ENCODE data around the gene UPP2. TPM values are rescaled to one million over a fixed set of nuclear protein-coding genes. Genes with fewer than 3 reads are reported as not detected.

Gene UPP2
- total RNA-seq, 4 donors from 2014 or later: 0.28 TPM; not detected in 3

- Histone ChIP-seq H3K9me3 (no peaks in the 10 kb centered on the region), H3K4me1 (no peaks in the 10 kb centered on the region), H3K36me3 (no peaks in the 10 kb centered on the region), H3K27ac (no peak overlapping the region), H3K27me3 (no peaks in the 10 kb centered on the region), H3K4me3 (no peak overlapping the region)
- intact Hi-C loops (cut with DNase I; ENCODE audit: low total_unique reads): no loop called here
- DNase-seq: no peak
- TF ChIP-seq, protein P1, sequence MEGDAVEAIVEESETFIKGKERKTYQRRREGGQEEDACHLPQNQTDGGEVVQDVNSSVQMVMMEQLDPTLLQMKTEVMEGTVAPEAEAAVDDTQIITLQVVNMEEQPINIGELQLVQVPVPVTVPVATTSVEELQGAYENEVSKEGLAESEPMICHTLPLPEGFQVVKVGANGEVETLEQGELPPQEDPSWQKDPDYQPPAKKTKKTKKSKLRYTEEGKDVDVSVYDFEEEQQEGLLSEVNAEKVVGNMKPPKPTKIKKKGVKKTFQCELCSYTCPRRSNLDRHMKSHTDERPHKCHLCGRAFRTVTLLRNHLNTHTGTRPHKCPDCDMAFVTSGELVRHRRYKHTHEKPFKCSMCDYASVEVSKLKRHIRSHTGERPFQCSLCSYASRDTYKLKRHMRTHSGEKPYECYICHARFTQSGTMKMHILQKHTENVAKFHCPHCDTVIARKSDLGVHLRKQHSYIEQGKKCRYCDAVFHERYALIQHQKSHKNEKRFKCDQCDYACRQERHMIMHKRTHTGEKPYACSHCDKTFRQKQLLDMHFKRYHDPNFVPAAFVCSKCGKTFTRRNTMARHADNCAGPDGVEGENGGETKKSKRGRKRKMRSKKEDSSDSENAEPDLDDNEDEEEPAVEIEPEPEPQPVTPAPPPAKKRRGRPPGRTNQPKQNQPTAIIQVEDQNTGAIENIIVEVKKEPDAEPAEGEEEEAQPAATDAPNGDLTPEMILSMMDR (IDR thresholded peaks at IDR 0.05): no peak
- no peak for TF ChIP-seq POLR2A (IDR thresholded peaks at IDR 0.05)
These were observed 32.4 kb downstream of the UPP2 start for GRCh38 chr2:158134055-158134454.

DNA sequence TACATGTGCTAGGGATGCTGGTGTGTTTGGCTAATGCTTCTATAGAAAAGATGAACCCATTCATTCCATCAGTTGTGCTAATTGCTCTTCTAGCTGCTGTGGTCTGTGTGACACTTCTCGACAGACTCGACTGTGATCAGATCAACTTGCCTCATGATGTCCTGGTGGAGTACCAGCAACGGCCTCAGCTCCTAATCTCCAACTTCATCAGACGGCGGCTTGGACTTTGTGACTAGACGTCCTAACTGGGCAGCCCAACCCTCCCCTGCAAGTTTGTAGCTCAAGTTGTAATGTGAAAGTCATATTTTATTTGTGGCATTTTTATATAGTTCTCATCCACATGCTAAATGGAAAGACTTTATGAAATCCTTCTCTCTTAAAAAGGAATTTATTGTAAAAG is 33.0 kb downstream of the UPP2 start:
- no peak for DNase-seq
- intact Hi-C loops (cut with DNase I; ENCODE audit: low total_unique reads): no loop called here
- Histone ChIP-seq H3K36me3 (no peaks in the 10 kb centered on the region), H3K4me1 (no peaks in the 10 kb centered on the region), H3K4me3 (no peak overlapping the region), H3K27ac (no peak overlapping the region), H3K9me3 (no peaks in the 10 kb centered on the region), H3K27me3 (no peaks in the 10 kb centered on the region)
- no peak for TF ChIP-seq POLR2A (IDR thresholded peaks at IDR 0.05)
- TF ChIP-seq, protein P1 (IDR thresholded peaks at IDR 0.05): no peak

- no peak overlapping the region for H3K27ac ChIP-seq
- no peaks in the 10 kb centered on the region for H3K36me3 ChIP-seq
- TF ChIP-seq, protein P1 (IDR thresholded peaks at IDR 0.05): no peak
- no peak for TF ChIP-seq POLR2A (IDR thresholded peaks at IDR 0.05)
- intact Hi-C loops (cut with DNase I; ENCODE audit: low total_unique reads): no loop called here
- H3K4me3 ChIP-seq: no peak overlapping the region
- no peaks in the 10 kb centered on the region for H3K4me1 ChIP-seq
- H3K27me3 ChIP-seq: no peaks in the 10 kb centered on the region
- DNase-seq: no peak
- no peaks in the 10 kb centered on the region for H3K9me3 ChIP-seq
These were observed 33.4 kb downstream of the UPP2 start for GRCh38 chr2:158135096-158135495.

DNA sequence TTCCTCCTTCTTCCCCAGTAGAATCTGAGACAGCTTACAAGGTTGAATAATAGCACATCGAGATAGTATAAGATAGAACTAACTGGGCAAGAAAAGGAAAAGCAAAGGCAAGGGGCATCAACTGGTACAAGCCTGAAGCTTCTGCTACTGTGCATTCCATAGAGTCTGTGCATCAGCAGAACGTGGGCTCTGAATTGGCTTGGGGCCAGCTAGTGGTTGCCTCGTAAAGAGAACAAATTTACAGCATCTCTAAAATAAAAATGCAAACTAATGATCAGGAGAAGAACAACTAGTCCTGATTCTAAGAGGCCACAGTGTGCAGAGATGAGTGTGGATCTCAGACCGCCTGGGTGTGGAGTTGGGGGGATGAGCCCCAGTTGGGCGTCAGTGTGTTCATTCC is 36.6 kb downstream of the UPP2 start:
- TF ChIP-seq, protein P1 (IDR thresholded peaks at IDR 0.05): no peak
- TF ChIP-seq POLR2A (IDR thresholded peaks at IDR 0.05): no peak
- intact Hi-C loops (cut with DNase I; ENCODE audit: low total_unique reads): no loop called here

GRCh38 chr2:158140201-158140600 is 38.5 kb downstream of the UPP2 start:
- H3K4me1 ChIP-seq: no peaks in the 10 kb centered on the region
- no peak overlapping the region for H3K4me3 ChIP-seq
- TF ChIP-seq, protein P1 (IDR thresholded peaks at IDR 0.05): no peak
- no peak for TF ChIP-seq POLR2A (IDR thresholded peaks at IDR 0.05)
- no peaks in the 10 kb centered on the region for H3K9me3 ChIP-seq
- no peak for DNase-seq
- H3K27me3 ChIP-seq: no peaks in the 10 kb centered on the region
- intact Hi-C loops (cut with DNase I; ENCODE audit: low total_unique reads): no loop called here
- no peaks in the 10 kb centered on the region for H3K36me3 ChIP-seq
- no peak overlapping the region for H3K27ac ChIP-seq

More for the DNA sequence above, 36.6 kb downstream of the UPP2 start:
- no peaks in the 10 kb centered on the region for H3K4me1 ChIP-seq
- no peaks in the 10 kb centered on the region for H3K9me3 ChIP-seq
- H3K4me3 ChIP-seq: no peak overlapping the region
- H3K27ac ChIP-seq: no peak overlapping the region
- no peak for DNase-seq
- no peaks in the 10 kb centered on the region for H3K36me3 ChIP-seq
- H3K27me3 ChIP-seq: no peaks in the 10 kb centered on the region

Data from uterus (tissue), 4 donors.